DND-41 (cell line): ENCODE data around the gene NONO.
"Not testable (repeated sequence)": the region's sequence is repeated elsewhere in the genome, so short reads cannot be mapped to it uniquely, and the experiment has no call there.

Source experiments
- CTCF ChIP-seq: IDR thresholded peaks from 2 replicates; pipeline ENCODE4 v1.5.1; 2012; ENCODE audit warnings: borderline replicate concordance, low read length, moderate library complexity, mild to moderate bottlenecking; ENCODE audit not compliant: poor library complexity, severe bottlenecking; ENCODE audit errors: extremely low read depth
- EZH2 ChIP-seq: IDR thresholded peaks from 3 replicates; pipeline ENCODE4 v1.6.1; 2012; ENCODE audit warnings: borderline replicate concordance, low read depth, mild to moderate bottlenecking, moderate library complexity, low read length, inconsistent platforms; ENCODE audit not compliant: severe bottlenecking

- TF ChIP-seq CTCF, EZH2: not testable (repeated sequence)
Measured at GRCh38 chrX:71272313-71272712, 11.1 kb upstream of the NONO start.
